Lower leg skin (tissue), 3 donors: ENCODE measurements around the gene STK24.

ENCODE experiments used
- CTCF ChIP-seq, 3 donors: fragments of 450-650 bp; IDR thresholded peaks; one replicate each; pipeline ENCODE4 v1.5.1; 2016; ENCODE audit warnings: antibody characterized with exemption in 3 of 3, mild to moderate bottlenecking in 3 of 3, moderate library complexity in 2 of 3
- POLR2A ChIP-seq, 2 donors: fragments of 450-650 bp; IDR thresholded peaks; one replicate each; pipeline ENCODE4 v1.6.1; 2016 to 2017; ENCODE audit warnings: antibody characterized with exemption in 2 of 2, mild to moderate bottlenecking in 1 of 2, moderate library complexity in 1 of 2

- TF ChIP-seq CTCF (IDR thresholded peaks at IDR 0.05) (no peak), POLR2A (IDR thresholded peaks at IDR 0.05) (no peak)
Measured at GRCh38 chr13:98443329-98443728, 133.6 kb downstream of the STK24 start.
